BE2C (cell line): ENCODE results near the gene ZSCAN5A.

Experiments
- DNase-seq: peaks from one replicate; pipeline ENCODE4 v3.0.0-alpha.2; 2020
- H3K27me3 ChIP-seq: fragments of 250-450 bp; sonication (Bioruptor Pico); 2 replicates; pipeline ENCODE4 v1.5.1; 2020; ENCODE audit warnings: mild to moderate bottlenecking
- H3K36me3 ChIP-seq: fragments of 250-450 bp; sonication (Bioruptor Pico); 2 replicates; pipeline ENCODE4 v1.5.1; 2020; ENCODE audit warnings: mild to moderate bottlenecking
- H3K4me1 ChIP-seq: fragments of 250-450 bp; sonication (Bioruptor Pico); 2 replicates; pipeline ENCODE4 v1.5.1; 2020
- H3K4me3 ChIP-seq: 2 replicates; pipeline ENCODE4 v1.5.1; 2011; ENCODE audit warnings: low read depth, low read length
- H3K9me3 ChIP-seq: fragments of 250-450 bp; sonication (Bioruptor Pico); 2 replicates; pipeline ENCODE4 v1.5.1; 2020
- CTCF ChIP-seq: IDR thresholded peaks from 2 replicates; pipeline ENCODE4 v1.5.1; 2012; ENCODE audit warnings: mild to moderate bottlenecking, low read depth, low read length

The ZSCAN5A gene

GRCh38 chr19:56273563-56274117 is 41.0 kb downstream of the ZSCAN5A start:
- TF ChIP-seq CTCF = no peak
- DNase-seq = no peak
- no peaks in the 10 kb centered on the region for H3K9me3 ChIP-seq
- H3K4me1 ChIP-seq = peaks cover 5% of the 10 kb centered on the region; the same call in 1 of the 2 replicates
- no peaks in the 10 kb centered on the region for H3K27me3 ChIP-seq
- H3K36me3 ChIP-seq = no peaks in the 10 kb centered on the region
- H3K4me3 ChIP-seq = no peak overlapping the region

- H3K4me1 ChIP-seq = peaks cover 5% of the 10 kb centered on the region; the same call in 1 of the 2 replicates
- H3K27me3 ChIP-seq = no peaks in the 10 kb centered on the region
- no peak within 1 kb of the TSS for H3K4me3 ChIP-seq
- no peak for DNase-seq
- H3K36me3 ChIP-seq = no peaks in the 10 kb centered on the region
- no peaks in the 10 kb centered on the region for H3K9me3 ChIP-seq
- no peak for TF ChIP-seq CTCF
Measured at GRCh38 chr19:56272161-56272798, 42.4 kb downstream of the ZSCAN5A start, which contains the start of gene EDDM13. EDDM13 (plus strand) TSS chr19:56272748; CDS start chr19:56272835, 87 bp downstream.

- TF ChIP-seq CTCF = no peak
- DNase-seq = no peak
- Histone ChIP-seq H3K9me3 (no peaks in the 10 kb centered on the region), H3K4me3 (no peak overlapping the region), H3K36me3 (no peaks in the 10 kb centered on the region), H3K27me3 (no peaks in the 10 kb centered on the region), H3K4me1 (peaks cover 5% of the 10 kb centered on the region; the same call in 1 of the 2 replicates)
Measured at GRCh38 chr19:56271151-56271550, 43.5 kb downstream of the ZSCAN5A start.

- H3K9me3 ChIP-seq = no peaks in the 10 kb centered on the region
Measured at GRCh38 chr19:56270676-56271075, 44.0 kb downstream of the ZSCAN5A start.

GRCh38 chr19:56269348-56269747 is 45.3 kb downstream of the ZSCAN5A start:
- Histone ChIP-seq H3K27me3 (no peaks in the 10 kb centered on the region), H3K4me3 (no peak overlapping the region), H3K4me1 (peaks cover 5% of the 10 kb centered on the region; the same call in 1 of the 2 replicates), H3K36me3 (no peaks in the 10 kb centered on the region), H3K9me3 (no peaks in the 10 kb centered on the region)
- DNase-seq = no peak
- TF ChIP-seq CTCF = no peak

More at GRCh38 chr19:56270676-56271075, 44.0 kb downstream of the ZSCAN5A start:
- H3K4me1 ChIP-seq = peaks cover 5% of the 10 kb centered on the region; the same call in 1 of the 2 replicates
- H3K4me3 ChIP-seq = no peak overlapping the region
- no peaks in the 10 kb centered on the region for H3K27me3 ChIP-seq
- no peak for DNase-seq
- H3K36me3 ChIP-seq = no peaks in the 10 kb centered on the region
- TF ChIP-seq CTCF = no peak

GRCh38 chr19:56266051-56266450 is 48.6 kb downstream of the ZSCAN5A start:
- DNase-seq = no peak
- Histone ChIP-seq H3K4me3 (no peak overlapping the region), H3K9me3 (no peaks in the 10 kb centered on the region), H3K27me3 (no peaks in the 10 kb centered on the region), H3K4me1 (peaks cover 3% of the 10 kb centered on the region), H3K36me3 (no peaks in the 10 kb centered on the region)
- no peak for TF ChIP-seq CTCF
